NCI-H345 treated with DMSO at 0.1 percent for 48 hours (cell line): ENCODE results near the gene GJD3.
"Not testable (repeated sequence)": the region's sequence is repeated elsewhere in the genome, so short reads cannot be mapped to it uniquely, and the experiment has no call there.

Experiments
- DNase-seq: peaks from one replicate; lab custom pipeline; 2025; ENCODE audit not compliant: unreplicated experiment; lab: John Stamatoyannopoulos, UW

The GJD3 gene

DNA sequence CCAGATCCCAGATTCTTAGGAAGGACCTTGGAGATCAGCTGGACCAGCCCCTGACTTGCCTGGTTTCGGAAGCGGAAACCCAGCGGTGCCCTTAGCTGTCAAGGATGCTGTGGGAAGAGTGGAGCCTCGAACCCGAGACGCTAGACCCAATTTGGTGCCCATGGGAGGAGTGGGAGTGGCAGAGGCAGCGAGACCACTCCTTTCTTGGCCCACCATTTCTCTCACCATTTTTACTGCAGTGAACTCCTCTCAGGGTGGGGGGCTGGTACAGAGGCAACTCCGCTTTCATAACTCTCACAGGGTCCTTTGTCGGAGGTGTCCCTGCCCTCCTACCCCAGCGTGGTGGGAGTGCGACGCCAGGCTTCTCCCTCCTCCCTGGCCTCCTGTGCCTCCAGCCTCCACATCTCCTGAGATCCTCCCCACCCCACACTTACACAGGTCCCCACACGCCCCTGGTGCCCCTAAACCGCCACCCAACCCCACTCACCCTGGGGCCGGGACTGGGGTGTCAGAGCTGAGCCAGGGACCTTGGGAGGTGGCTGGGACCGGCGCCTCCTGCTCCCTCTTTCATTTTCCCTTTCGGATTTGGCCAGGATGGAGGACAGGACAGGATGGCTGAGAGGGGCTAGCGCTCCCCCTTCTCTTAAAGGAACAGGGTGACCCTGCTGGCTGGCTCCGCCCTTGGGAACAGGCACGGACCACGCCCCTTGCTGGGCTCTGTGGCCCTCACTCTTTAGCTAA lies at the start of gene GJD3:
Gene GJD3, minus strand, starts transcription at position 617 of the 741 bp plus-strand sequence. CDS start 922 bp downstream, outside the sequence.
- DNase-seq, result no peak

- not testable (repeated sequence) for DNase-seq
These were observed 49.8 kb upstream of the GJD3 start for GRCh38 chr17:40414312-40414711.

DNA sequence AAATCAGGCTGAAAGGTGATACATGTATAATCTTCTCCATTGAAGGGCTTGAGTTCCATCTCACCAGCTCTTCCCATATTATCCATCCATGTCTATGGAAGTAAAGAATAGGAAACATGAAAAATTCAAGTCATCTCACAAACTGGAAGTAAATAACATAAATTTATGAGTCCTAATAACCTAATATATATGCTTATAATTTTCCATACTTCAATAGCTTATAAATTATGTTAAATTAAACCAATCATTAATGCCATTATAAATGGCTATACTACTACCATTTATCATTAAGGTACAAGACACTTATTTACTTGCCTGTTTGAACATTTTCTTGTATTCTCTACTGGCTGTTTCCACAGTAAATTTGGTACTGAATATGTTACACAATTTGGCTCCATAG lies 48.3 kb upstream of the GJD3 start:
- DNase-seq, result no peak

GRCh38 chr17:40411821-40412220 lies 47.3 kb upstream of the GJD3 start:
- DNase-seq, result no peak

DNA sequence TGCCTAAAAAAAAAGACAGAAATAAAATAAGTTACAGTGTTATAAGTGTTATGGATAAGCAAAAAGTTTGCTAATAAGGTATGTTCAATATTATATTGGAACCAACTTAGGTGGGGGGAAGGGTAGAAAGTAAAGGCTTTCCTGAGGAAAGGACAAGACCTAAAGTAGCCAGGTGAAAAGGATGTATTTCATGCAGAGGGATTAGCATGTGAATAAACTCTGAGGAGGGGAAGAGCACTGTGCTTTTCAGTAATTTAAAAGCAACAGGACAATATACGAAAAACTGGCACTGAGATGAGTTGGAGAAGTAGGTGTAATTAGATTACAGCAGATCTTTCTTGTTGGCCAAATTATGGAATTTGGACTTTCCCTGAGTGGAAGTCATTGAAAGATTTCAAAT lies 45.5 kb upstream of the GJD3 start:
- DNase-seq, result no peak

DNA sequence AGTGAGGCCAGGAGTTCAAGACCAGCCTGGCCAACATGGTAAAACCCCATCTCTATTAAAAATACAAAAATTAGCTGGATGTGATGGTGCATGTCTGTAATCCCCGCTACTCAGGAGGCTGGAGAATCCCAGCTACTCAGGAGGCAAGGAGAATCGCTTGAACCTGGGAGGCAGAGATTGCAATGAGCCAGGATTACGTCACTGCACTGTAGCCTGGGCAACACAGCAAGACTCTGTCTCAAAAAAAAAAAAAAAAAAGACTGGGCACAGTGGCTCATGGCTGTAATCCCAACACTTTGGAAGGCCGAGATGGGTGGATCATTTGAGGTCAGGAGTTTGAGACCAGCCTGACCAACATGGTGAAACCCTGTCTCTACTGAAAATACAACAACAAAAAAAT lies 45.0 kb upstream of the GJD3 start:
- not testable (repeated sequence) for DNase-seq

GRCh38 chr17:40407460-40407859 lies 42.9 kb upstream of the GJD3 start:
- no peak for DNase-seq

DNA sequence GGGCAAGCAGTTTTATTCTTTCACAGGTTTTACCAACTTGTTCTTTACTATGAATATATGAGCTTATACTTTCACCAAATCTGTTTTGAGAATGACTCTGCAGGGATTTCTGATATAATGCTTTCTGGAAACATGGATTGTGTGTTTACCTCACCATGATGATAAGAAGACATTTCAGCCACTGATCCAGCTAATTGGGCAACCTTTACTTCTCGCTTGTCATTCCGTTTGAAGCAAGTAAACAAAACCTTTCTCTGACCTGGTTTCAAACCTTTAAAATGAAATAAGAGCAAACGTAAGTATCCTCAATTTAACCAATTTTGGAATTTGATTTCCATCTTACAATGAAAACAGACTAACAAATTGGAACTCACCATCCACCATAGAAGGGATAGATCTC lies 39.5 kb upstream of the GJD3 start:
- DNase-seq, result no peak

DNA sequence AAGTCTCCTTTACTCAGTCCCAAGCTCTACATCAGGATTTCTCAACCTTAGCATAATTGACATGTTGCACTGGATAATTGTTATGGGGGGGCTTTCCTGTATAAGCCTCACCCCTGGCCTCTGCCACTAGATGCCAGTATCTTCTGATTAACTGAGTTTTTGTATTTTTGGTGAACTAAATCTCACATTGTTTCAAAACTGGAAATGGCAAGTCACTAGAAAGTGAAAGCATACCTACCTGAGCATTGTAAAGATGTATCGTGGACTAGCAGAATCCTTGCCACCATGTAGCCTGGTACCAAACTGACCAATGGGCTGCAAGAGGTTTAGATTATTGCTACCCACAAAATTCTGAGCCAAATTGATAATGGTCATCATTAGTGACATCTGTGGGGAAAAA lies 38.1 kb upstream of the GJD3 start:
- DNase-seq, result no peak

DNA sequence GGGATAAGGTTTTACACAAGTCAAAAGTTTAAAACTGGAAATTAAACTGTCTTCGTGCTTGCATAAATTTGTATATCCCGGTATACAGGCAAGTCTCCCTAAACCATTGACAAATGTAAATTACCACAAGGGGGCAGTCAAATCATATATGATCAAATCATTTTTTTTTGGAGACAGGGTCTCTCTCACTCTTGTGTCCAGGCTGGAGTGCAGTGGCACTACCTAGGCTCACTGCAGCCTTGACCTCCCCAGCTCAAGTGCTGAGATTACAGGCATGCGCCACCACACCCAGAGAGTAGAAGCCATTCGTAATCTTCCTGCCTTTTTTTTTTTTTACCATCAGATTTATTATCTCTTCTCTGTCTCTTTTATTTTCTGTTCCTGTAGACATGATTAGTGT lies 34.6 kb upstream of the GJD3 start:
- DNase-seq, result no peak

- DNase-seq, result not testable (repeated sequence)
These were observed 22.0 kb upstream of the GJD3 start for GRCh38 chr17:40386555-40386954.

DNA sequence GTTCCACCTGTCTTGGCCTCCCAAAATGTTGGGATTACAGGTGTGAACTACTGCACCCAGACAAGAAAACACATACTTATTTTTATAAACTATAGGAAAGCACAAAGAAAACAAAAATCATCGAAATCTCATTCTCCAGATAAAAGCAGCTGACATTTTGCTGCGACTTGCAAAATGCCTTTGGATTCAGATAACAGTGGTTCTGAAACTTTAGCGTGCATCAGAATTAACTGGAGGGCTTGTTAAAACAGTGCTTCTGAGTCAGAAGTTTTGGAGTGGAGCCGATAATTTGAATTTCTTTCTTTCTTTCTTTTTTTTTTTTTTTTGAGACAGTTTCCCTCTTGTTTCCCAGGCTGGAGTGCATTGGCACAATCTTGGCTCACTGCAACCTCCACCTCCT lies 17.7 kb upstream of the GJD3 start:
- no peak for DNase-seq

DNA sequence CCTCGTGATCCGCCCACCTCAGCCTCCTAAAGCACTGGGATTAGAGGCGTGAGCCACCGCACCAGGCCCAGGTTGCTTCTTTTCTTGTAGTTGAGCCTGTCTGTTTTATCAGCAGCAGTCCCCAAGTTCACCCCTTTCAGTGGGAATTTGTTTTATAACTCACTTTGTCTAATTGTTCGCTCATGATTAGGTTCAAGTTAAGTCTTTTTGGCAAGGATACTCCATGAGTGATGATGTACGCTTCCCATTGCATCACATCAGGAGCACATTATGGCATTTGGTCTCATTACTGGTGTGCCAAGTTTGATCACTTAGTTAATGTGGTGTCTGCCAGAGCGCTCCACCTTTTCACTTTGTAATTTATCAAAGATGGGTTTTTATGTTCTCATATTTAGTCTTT lies 14.4 kb upstream of the GJD3 start:
- no peak for DNase-seq

DNA sequence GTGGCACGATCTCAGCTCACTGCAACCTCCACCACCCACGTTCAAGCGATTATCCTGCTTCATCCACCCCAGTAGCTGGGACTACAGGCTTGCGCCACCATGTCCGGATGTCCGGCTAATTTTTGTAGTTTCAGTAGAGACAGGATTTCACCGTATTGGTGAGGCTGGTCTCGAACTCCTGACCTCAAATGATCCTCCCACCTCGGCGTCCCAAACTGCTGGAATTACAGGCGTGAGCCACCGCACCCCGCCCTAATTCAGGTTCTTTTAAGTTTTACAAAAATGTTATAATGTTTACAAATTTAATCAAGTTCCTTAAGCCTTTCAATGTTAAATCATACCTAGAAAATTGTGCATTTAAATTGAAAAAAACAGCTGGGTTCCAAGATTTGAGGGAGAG lies 13.3 kb upstream of the GJD3 start:
- no peak for DNase-seq

- DNase-seq, result not testable (repeated sequence)
These were observed 12.0 kb upstream of the GJD3 start for GRCh38 chr17:40376541-40376940.

GRCh38 chr17:40375786-40376185 lies 11.2 kb upstream of the GJD3 start:
- DNase-seq, result not testable (repeated sequence)

- no peak for DNase-seq
These were observed 10.4 kb upstream of the GJD3 start for GRCh38 chr17:40374821-40375498.

GRCh38 chr17:40373999-40374398 lies 9.5 kb upstream of the GJD3 start:
- DNase-seq, result no peak

GRCh38 chr17:40373324-40373723 lies 8.8 kb upstream of the GJD3 start:
- no peak for DNase-seq

DNA sequence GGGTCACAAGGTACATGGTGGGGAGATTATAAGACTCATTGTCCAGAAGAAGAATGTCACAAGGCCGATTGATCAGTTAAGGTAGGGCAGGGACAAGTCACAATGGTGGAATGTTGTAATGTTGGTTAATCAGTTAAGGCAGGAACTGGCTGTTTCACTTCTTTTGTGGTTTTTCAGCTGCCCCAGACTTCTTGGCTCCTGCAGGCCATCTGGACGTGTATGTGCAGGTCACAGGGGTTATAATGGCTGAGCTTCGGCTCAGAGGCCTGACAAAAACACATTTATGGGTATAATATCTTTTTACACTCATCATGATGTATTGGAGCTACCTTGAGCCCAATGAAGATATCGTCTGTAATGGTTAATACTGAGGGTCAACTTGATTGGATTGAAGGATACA lies 8.1 kb upstream of the GJD3 start:
- DNase-seq, result not testable (repeated sequence)

- no peak for DNase-seq
These were observed 7.5 kb upstream of the GJD3 start for GRCh38 chr17:40372031-40372430.

- DNase-seq, result no peak
These were observed 6.9 kb upstream of the GJD3 start for GRCh38 chr17:40371261-40371929.
